Measurements from ENCODE around the gene ECHDC1. TPM values are rescaled to one million over a fixed set of nuclear protein-coding genes. Genes with fewer than 3 reads are reported as not detected.

Gene ECHDC1
- polyA plus RNA-seq, 4 donors: 79.6 to 98.7 (median 90.0) TPM

DNA sequence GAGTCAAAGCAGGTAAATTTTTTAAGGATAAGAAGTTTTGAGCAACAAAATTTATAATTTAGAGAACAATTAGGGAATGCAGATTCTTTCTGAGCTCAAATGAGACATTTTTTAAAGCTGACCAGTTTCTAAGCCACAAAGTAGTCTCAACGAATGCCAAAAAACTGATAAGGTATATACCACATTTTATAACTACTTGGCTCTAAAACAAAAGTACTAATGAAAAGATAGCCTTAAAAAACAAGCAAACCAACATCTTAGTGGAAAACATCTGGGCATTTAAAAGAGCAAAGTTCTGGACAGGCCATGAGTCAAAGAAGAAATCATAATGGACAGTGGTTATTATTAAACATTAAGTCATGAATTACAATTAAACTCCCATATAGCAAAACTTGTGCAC, 99.9 kb downstream of the ECHDC1 start:
- no peak for DNase-seq (ENCODE audit: low read depth in 4 of 4, low spot score in 3 of 4)

Other genes with a start within 250 kb of the ECHDC1 start
- 10 to 100 TPM; 12.2 to 28.0 (median 20.7) TPM for gene RSPO3, start 224.9 kb downstream of the ECHDC1 start, polyA plus RNA-seq (ENCODE audit: insufficient read length in 4 of 4)
- 10 to 100 TPM; 75.9 to 92.1 (median 91.1) TPM for gene RNF146, start 76.7 kb downstream of the ECHDC1 start, polyA plus RNA-seq (ENCODE audit: insufficient read length in 4 of 4)
- 1 to 10 TPM; 3.5 to 5.5 (median 4.1) TPM for gene KIAA0408, start 115.8 kb upstream of the ECHDC1 start, polyA plus RNA-seq (ENCODE audit: insufficient read length in 4 of 4)
- 1 to 10 TPM in 3 of 4 donors, under 1 TPM in 1; 0.91 to 1.2 (median 1.2) TPM for gene C6orf58, start 233.6 kb upstream of the ECHDC1 start, polyA plus RNA-seq (ENCODE audit: insufficient read length in 4 of 4)

All from right renal pelvis (tissue), 4 donors.